Measurements from ENCODE around the gene DSCAM.

DSCAM gene

DNA sequence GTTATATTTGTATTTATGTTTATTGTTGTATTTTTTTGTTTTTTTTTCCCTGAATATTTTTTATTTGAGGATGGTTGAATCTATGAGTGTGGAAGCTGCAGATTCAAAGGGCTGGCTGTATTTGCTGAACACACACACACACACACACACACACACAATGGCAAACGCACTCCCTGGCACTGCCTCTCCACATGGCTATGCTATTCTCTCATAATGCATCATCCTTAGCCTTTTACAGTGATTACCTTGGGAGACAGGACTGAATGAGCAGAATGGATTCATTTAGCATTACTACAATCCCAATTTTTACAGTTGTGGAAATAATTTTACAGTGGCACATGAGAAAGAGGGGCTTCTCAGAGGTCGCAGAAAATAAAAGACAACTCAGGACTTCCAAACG lies 589.6 kb downstream of the DSCAM start:
- no peaks in the 10 kb centered on the region for H3K9me3 ChIP-seq (ENCODE audit: control insufficient read depth, low read length)
- H3K36me3 ChIP-seq (ENCODE audit: control insufficient read depth, insufficient read depth, low read length): no peaks in the 10 kb centered on the region
- no peak overlapping the region for H3K4me3 ChIP-seq (ENCODE audit: low read length)
- H3K4me1 ChIP-seq (ENCODE audit: control insufficient read depth, insufficient read depth, low read length): no peaks in the 10 kb centered on the region
- no peak overlapping the region for H3K9ac ChIP-seq (ENCODE audit: low read length)
- no peaks in the 10 kb centered on the region for H3K27me3 ChIP-seq (ENCODE audit: control insufficient read depth, insufficient read depth, low read length)

- H3K9me3 ChIP-seq (ENCODE audit: control insufficient read depth, low read length): no peaks in the 10 kb centered on the region
Observed at GRCh38 chr21:40255518-40256444, 591.2 kb downstream of the DSCAM start.

GRCh38 chr21:40254540-40255465 lies 592.2 kb downstream of the DSCAM start:
- Histone ChIP-seq H3K27me3 (ENCODE audit: control insufficient read depth, insufficient read depth, low read length) (no peaks in the 10 kb centered on the region), H3K4me3 (ENCODE audit: low read length) (no peak overlapping the region), H3K9ac (ENCODE audit: low read length) (no peak overlapping the region), H3K9me3 (ENCODE audit: control insufficient read depth, low read length) (no peaks in the 10 kb centered on the region), H3K36me3 (ENCODE audit: control insufficient read depth, insufficient read depth, low read length) (no peaks in the 10 kb centered on the region), H3K4me1 (ENCODE audit: control insufficient read depth, insufficient read depth, low read length) (no peaks in the 10 kb centered on the region)

More at GRCh38 chr21:40255518-40256444, 591.2 kb downstream of the DSCAM start:
- Histone ChIP-seq H3K4me1 (ENCODE audit: control insufficient read depth, insufficient read depth, low read length) (no peaks in the 10 kb centered on the region), H3K27me3 (ENCODE audit: control insufficient read depth, insufficient read depth, low read length) (no peaks in the 10 kb centered on the region), H3K4me3 (ENCODE audit: low read length) (no peak overlapping the region), H3K9ac (ENCODE audit: low read length) (no peak overlapping the region), H3K36me3 (ENCODE audit: control insufficient read depth, insufficient read depth, low read length) (no peaks in the 10 kb centered on the region)

GRCh38 chr21:40253112-40253511 lies 593.8 kb downstream of the DSCAM start:
- Histone ChIP-seq H3K9me3 (ENCODE audit: control insufficient read depth, low read length) (no peaks in the 10 kb centered on the region), H3K4me3 (ENCODE audit: low read length) (no peak overlapping the region), H3K4me1 (ENCODE audit: control insufficient read depth, insufficient read depth, low read length) (no peaks in the 10 kb centered on the region), H3K36me3 (ENCODE audit: control insufficient read depth, insufficient read depth, low read length) (no peaks in the 10 kb centered on the region), H3K9ac (ENCODE audit: low read length) (no peak overlapping the region), H3K27me3 (ENCODE audit: control insufficient read depth, insufficient read depth, low read length) (no peaks in the 10 kb centered on the region)

GRCh38 chr21:40250514-40251294 lies 596.3 kb downstream of the DSCAM start:
- H3K4me1 ChIP-seq (ENCODE audit: control insufficient read depth, insufficient read depth, low read length): no peaks in the 10 kb centered on the region
- H3K4me3 ChIP-seq (ENCODE audit: low read length): no peak overlapping the region
- no peaks in the 10 kb centered on the region for H3K9me3 ChIP-seq (ENCODE audit: control insufficient read depth, low read length)
- no peaks in the 10 kb centered on the region for H3K27me3 ChIP-seq (ENCODE audit: control insufficient read depth, insufficient read depth, low read length)
- H3K36me3 ChIP-seq (ENCODE audit: control insufficient read depth, insufficient read depth, low read length): no peaks in the 10 kb centered on the region
- no peak overlapping the region for H3K9ac ChIP-seq (ENCODE audit: low read length)

DNA sequence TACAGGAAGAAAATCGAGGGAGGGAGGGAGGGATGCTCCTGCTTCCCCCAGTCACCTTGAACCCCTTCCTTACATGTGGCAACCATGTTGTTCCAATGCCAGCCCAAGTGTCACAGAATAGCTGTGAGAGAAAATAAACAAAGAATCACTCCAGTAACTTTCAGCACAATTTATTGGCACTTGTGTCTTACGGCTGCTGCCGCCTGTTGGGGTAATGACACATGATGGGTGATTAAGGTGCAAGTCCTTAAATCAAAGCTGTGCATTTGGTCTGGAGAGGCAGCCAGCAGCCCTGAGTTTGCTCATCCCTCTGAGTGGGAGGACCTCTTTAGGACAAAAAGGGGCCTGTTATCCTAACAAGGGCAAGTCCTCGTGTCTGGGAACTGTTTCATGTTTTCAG lies 602.0 kb downstream of the DSCAM start:
- H3K27me3 ChIP-seq (ENCODE audit: control insufficient read depth, insufficient read depth, low read length): no peaks in the 10 kb centered on the region
- no peaks in the 10 kb centered on the region for H3K9me3 ChIP-seq (ENCODE audit: control insufficient read depth, low read length)
- H3K36me3 ChIP-seq (ENCODE audit: control insufficient read depth, insufficient read depth, low read length): no peaks in the 10 kb centered on the region
- no peak overlapping the region for H3K9ac ChIP-seq (ENCODE audit: low read length)
- H3K4me1 ChIP-seq (ENCODE audit: control insufficient read depth, insufficient read depth, low read length): no peaks in the 10 kb centered on the region
- H3K4me3 ChIP-seq (ENCODE audit: low read length): no peak overlapping the region

- Histone ChIP-seq H3K9ac (ENCODE audit: low read length) (no peak overlapping the region), H3K9me3 (ENCODE audit: control insufficient read depth, low read length) (no peaks in the 10 kb centered on the region), H3K4me1 (ENCODE audit: control insufficient read depth, insufficient read depth, low read length) (no peaks in the 10 kb centered on the region), H3K27me3 (ENCODE audit: control insufficient read depth, insufficient read depth, low read length) (no peaks in the 10 kb centered on the region), H3K4me3 (ENCODE audit: low read length) (no peak overlapping the region), H3K36me3 (ENCODE audit: control insufficient read depth, insufficient read depth, low read length) (no peaks in the 10 kb centered on the region)
Observed at GRCh38 chr21:40243685-40244084, 603.3 kb downstream of the DSCAM start.

GRCh38 chr21:40242586-40243265 lies 604.2 kb downstream of the DSCAM start:
- Histone ChIP-seq H3K4me1 (ENCODE audit: control insufficient read depth, insufficient read depth, low read length) (no peaks in the 10 kb centered on the region), H3K9me3 (ENCODE audit: control insufficient read depth, low read length) (no peaks in the 10 kb centered on the region), H3K27me3 (ENCODE audit: control insufficient read depth, insufficient read depth, low read length) (no peaks in the 10 kb centered on the region), H3K4me3 (ENCODE audit: low read length) (no peak overlapping the region), H3K9ac (ENCODE audit: low read length) (no peak overlapping the region), H3K36me3 (ENCODE audit: control insufficient read depth, insufficient read depth, low read length) (no peaks in the 10 kb centered on the region)

- Histone ChIP-seq H3K9ac (ENCODE audit: low read length) (no peak overlapping the region), H3K9me3 (ENCODE audit: control insufficient read depth, low read length) (no peaks in the 10 kb centered on the region), H3K4me1 (ENCODE audit: control insufficient read depth, insufficient read depth, low read length) (no peaks in the 10 kb centered on the region), H3K27me3 (ENCODE audit: control insufficient read depth, insufficient read depth, low read length) (peaks cover 2% of the 10 kb centered on the region), H3K4me3 (ENCODE audit: low read length) (no peak overlapping the region), H3K36me3 (ENCODE audit: control insufficient read depth, insufficient read depth, low read length) (no peaks in the 10 kb centered on the region)
Observed at GRCh38 chr21:40235528-40235927, 611.4 kb downstream of the DSCAM start.

DNA sequence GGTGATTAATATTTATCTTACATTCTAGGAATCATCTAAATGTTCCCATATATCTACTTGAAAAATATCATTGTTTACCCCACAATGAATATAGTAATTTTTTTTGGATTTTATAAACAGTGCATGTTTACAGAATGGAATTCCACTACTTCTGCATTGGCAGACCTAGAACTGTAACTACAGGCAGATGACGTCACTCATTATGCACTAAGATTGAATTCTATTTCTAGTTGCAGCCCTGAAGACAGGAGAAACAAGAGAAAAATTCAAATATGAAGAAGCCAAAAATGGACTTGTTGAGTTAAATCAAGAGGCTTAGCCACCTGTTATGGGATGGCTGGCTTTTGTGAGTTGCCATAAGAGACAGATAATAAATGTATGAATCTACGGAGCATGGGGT lies 615.0 kb downstream of the DSCAM start:
- no peak overlapping the region for H3K4me3 ChIP-seq (ENCODE audit: low read length)
- peaks cover 2% of the 10 kb centered on the region for H3K27me3 ChIP-seq (ENCODE audit: control insufficient read depth, insufficient read depth, low read length)
- no peaks in the 10 kb centered on the region for H3K36me3 ChIP-seq (ENCODE audit: control insufficient read depth, insufficient read depth, low read length)
- H3K9ac ChIP-seq (ENCODE audit: low read length): no peak overlapping the region
- H3K9me3 ChIP-seq (ENCODE audit: control insufficient read depth, low read length): no peaks in the 10 kb centered on the region
- no peaks in the 10 kb centered on the region for H3K4me1 ChIP-seq (ENCODE audit: control insufficient read depth, insufficient read depth, low read length)

- Histone ChIP-seq H3K9ac (ENCODE audit: low read length) (no peak overlapping the region), H3K36me3 (ENCODE audit: control insufficient read depth, insufficient read depth, low read length) (no peaks in the 10 kb centered on the region), H3K4me3 (ENCODE audit: low read length) (no peak overlapping the region), H3K27me3 (ENCODE audit: control insufficient read depth, insufficient read depth, low read length) (peaks cover 2% of the 10 kb centered on the region), H3K9me3 (ENCODE audit: control insufficient read depth, low read length) (no peaks in the 10 kb centered on the region), H3K4me1 (ENCODE audit: control insufficient read depth, insufficient read depth, low read length) (no peaks in the 10 kb centered on the region)
Observed at GRCh38 chr21:40227096-40227495, 619.9 kb downstream of the DSCAM start.
